HFF-Myc (cell line): ENCODE measurements around the gene SFMBT1.
A peak's percentile ranks its signal among the peaks of the same experiment; 100 is the strongest.

Experiments
- DNase-seq: peaks from one replicate; pipeline ENCODE4 v3.0.0-alpha.2; 2011; ENCODE audit warnings: low read depth; ENCODE audit errors: extremely low read depth
- H3K4me3 ChIP-seq: replicated peaks from 2 replicates; pipeline ENCODE4 v1.5.1; 2011; ENCODE audit warnings: low read depth, mild to moderate bottlenecking, control low read depth, low read length
- TF ChIP-seq, protein P1 (sequence below): IDR thresholded peaks from 2 replicates; pipeline ENCODE4 v1.5.1; 2012; ENCODE audit warnings: mild to moderate bottlenecking, low read depth, low read length, control low read depth; ENCODE audit errors: missing control alignments

The SFMBT1 gene

DNA sequence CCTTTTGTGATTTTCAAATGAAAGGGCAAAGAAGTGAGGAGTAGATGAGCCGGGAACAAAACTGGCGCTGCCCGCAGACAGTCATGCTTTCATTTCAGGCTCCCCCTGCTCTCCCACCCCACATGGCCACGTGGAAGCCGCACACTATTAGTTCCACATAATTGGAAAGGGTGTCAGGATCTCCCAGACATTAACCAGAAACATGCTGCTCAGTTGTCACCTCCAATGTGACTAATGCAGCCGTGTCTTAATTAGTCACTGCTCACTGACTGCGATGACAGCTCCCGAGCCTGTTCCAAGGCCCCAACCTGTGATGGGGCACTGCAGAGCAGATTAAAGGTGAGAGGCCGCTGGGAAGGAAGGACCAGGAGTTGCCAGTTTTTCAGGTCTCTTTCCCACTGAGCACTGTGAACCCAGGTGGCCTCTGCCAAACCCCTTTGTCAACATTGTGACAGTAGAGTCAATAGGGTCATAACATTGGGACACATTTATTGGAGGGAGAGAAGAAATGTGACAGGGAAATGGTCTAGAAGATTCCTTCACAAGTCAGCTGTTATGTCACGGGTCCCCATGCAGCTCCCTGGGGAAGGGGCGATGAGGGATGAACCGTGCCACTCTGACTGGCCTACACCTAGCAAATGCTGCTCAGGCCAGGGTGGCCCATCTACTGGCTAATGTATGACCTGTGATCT lies 38.6 kb upstream of the SFMBT1 start:
- no peak for DNase-seq
- TF ChIP-seq, protein P1, sequence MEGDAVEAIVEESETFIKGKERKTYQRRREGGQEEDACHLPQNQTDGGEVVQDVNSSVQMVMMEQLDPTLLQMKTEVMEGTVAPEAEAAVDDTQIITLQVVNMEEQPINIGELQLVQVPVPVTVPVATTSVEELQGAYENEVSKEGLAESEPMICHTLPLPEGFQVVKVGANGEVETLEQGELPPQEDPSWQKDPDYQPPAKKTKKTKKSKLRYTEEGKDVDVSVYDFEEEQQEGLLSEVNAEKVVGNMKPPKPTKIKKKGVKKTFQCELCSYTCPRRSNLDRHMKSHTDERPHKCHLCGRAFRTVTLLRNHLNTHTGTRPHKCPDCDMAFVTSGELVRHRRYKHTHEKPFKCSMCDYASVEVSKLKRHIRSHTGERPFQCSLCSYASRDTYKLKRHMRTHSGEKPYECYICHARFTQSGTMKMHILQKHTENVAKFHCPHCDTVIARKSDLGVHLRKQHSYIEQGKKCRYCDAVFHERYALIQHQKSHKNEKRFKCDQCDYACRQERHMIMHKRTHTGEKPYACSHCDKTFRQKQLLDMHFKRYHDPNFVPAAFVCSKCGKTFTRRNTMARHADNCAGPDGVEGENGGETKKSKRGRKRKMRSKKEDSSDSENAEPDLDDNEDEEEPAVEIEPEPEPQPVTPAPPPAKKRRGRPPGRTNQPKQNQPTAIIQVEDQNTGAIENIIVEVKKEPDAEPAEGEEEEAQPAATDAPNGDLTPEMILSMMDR, result no peak
- no peak overlapping the region for H3K4me3 ChIP-seq

DNA sequence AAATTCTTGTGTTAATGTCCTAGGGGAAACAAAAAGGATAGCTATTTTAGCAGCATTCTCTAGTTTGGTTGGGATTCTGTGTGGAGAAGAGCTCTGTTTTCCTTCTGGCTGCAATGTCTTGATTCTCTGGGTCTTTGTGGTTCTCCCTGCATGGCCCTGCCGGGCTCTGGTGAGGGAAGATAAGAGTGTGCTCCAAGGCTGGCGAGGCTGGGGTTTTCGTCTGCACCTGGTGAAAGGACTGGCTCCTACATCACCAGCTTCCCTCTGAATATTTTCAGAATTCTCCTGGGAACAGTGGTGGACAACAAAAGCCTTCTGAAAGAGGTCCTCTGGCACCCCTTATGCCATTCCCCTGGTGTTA lies 38.1 kb upstream of the SFMBT1 start:
- no peak overlapping the region for H3K4me3 ChIP-seq
- TF ChIP-seq, protein P1, result no peak
- DNase-seq, result no peak

- TF ChIP-seq, protein P1, result no peak
- no peak overlapping the region for H3K4me3 ChIP-seq
- DNase-seq, result peak; percentile 69
Measured at GRCh38 chr3:53083521-53083920, 37.6 kb upstream of the SFMBT1 start.

GRCh38 chr3:53082736-53083135 lies 36.9 kb upstream of the SFMBT1 start:
- DNase-seq, result no peak
- TF ChIP-seq, protein P1, result no peak
- H3K4me3 ChIP-seq, result no peak overlapping the region

GRCh38 chr3:53081318-53081717 lies 35.4 kb upstream of the SFMBT1 start:
- TF ChIP-seq, protein P1, result no peak
- H3K4me3 ChIP-seq, result no peak overlapping the region
- no peak for DNase-seq

GRCh38 chr3:53080612-53081205 lies 34.8 kb upstream of the SFMBT1 start:
- no peak for DNase-seq
- TF ChIP-seq, protein P1, result no peak
- H3K4me3 ChIP-seq, result no peak overlapping the region
